Retinal pigment epithelial cell (primary cell): ENCODE data around the gene MASP1.

Experiments used
- DNase-seq: peaks from one replicate; pipeline ENCODE4 v3.0.0-alpha.2; 2010; ENCODE audit warnings: low read depth
- H3K4me3 ChIP-seq: 2 replicates; pipeline ENCODE4 v1.5.1; 2011; ENCODE audit warnings: mild to moderate bottlenecking, low read length, control low read depth, moderate library complexity
- TF ChIP-seq, protein P1 (sequence below): conservative IDR thresholded peaks from 2 replicates; pipeline ENCODE4 v1.5.1; 2011; ENCODE audit warnings: low read depth, low read length, control low read depth, inconsistent platforms

Gene MASP1

DNA sequence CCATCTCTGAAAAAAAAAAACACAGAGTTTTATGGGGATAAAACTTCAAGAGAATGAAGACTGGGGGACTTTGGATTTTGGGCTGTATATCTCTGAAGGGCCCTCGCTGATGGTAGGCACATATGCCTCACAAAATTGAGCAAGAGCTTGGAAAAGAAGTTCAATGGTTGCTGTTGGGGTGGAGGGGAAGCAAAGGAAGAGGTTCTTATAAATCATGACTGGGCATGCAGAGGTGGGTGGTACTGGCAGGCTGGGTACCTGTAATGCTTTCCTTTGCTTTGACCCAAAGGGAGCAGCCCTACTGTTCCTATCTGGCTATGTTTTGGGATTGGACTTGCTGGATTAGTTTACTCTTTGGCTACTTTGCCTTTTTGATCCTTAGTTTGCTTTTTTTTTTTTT is 100.3 kb downstream of the MASP1 start:
- H3K4me3 ChIP-seq = no peak overlapping the region
- DNase-seq = no peak
- TF ChIP-seq, protein P1, sequence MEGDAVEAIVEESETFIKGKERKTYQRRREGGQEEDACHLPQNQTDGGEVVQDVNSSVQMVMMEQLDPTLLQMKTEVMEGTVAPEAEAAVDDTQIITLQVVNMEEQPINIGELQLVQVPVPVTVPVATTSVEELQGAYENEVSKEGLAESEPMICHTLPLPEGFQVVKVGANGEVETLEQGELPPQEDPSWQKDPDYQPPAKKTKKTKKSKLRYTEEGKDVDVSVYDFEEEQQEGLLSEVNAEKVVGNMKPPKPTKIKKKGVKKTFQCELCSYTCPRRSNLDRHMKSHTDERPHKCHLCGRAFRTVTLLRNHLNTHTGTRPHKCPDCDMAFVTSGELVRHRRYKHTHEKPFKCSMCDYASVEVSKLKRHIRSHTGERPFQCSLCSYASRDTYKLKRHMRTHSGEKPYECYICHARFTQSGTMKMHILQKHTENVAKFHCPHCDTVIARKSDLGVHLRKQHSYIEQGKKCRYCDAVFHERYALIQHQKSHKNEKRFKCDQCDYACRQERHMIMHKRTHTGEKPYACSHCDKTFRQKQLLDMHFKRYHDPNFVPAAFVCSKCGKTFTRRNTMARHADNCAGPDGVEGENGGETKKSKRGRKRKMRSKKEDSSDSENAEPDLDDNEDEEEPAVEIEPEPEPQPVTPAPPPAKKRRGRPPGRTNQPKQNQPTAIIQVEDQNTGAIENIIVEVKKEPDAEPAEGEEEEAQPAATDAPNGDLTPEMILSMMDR = no peak

DNA sequence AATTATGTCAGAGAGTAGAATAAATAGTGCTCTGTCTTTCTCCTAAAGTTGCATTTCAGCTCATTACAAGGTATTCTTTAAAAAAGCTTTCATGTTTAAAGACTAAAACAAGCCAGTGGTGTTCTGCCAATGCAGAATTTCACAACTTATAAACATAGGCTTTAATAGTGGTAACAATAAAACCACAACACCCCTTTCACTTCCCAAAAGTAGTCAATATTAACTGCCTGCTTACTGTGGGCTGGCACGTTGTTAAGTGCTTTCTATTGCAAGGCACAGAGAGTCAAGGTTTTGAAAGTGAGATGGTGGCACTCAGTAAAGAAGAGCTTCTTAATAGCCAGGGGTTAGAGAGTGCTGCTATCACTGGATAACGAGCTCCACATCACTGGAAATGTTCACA is 102.6 kb downstream of the MASP1 start:
- no peak for DNase-seq
- no peak overlapping the region for H3K4me3 ChIP-seq
- TF ChIP-seq, protein P1 = no peak

DNA sequence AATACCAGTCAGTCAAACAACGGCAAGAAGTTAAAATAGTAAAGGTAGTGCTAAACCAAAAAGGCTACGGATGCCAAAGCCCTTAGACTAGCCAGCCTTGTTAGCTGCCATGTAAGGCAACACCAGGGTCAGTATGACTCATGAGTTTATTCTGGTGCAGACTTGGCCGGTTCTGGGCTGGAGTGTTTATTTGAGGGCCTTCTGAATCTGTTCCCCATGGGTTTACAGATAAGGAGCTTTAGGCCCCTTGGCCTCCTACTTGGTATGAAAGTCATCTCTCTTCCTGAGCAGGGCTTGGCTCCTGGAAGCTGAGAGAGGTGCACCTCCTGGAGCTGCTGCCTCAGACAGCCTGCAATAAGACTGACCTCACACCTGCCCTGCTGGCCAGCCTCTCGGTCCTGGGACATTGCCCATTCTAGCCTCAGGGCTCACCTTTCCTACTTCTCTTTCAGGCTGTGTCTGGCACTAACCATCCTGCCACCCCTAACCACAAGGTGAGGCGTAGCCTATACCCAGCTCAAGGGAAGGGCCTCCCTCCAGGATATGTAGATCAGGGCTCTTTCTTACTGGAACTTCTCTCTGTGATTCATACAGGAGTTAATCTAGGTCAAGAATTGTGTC is 104.6 kb downstream of the MASP1 start:
- TF ChIP-seq, protein P1 = no peak
- H3K4me3 ChIP-seq = no peak overlapping the region
- peak; percentile 82 for DNase-seq

DNA sequence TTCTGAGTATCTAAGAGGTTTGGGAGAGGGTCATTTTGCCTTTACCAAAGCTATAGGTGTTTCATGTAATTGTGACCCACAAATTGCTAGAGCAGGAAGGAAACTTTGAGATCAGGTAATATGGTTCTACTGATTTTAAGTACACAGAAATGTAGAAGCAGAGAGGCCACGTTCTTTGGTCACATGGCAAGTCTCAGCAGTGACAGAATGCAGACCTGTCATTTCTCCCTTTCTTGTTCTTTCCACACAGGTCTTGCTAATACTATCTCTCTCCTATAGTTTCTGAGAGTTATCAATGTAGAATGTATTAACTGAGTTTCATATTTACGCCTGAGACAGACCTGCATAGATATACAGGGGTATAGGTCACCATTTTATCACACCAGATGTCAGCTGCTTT is 105.2 kb downstream of the MASP1 start:
- TF ChIP-seq, protein P1 = no peak
- no peak overlapping the region for H3K4me3 ChIP-seq
- DNase-seq = no peak

DNA sequence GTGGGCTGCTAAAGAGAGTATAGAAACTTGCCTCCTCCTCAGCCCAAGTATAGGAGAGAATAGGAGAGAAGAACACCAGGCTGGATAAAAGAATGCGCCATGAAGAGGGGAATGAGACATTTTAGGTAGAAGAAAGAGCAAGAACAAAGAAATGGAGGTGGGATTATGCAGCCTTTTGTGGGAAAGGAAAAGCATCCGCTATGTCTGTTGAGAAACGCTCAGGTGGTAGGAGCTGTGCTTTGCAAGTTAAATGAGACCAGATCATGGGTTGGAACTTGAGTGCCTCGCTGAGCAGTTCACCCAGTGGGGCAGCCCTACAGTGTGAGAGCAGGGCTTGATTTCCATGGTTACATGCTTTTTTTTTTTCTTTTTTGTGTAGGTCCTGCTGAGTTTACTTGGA is 105.8 kb downstream of the MASP1 start:
- TF ChIP-seq, protein P1 = no peak
- no peak overlapping the region for H3K4me3 ChIP-seq
- no peak for DNase-seq
